HEK293T (cell line): ENCODE data around the gene PATE2.

ENCODE experiments used
- CTBP1 ChIP-seq: fragments of 450-650 bp; IDR thresholded peaks from 2 replicates; pipeline ENCODE4 v1.6.1; 2016; ENCODE audit warnings: borderline replicate concordance
- FOXA1 ChIP-seq: fragments of 450-650 bp; IDR thresholded peaks from 2 replicates; pipeline ENCODE4 v1.6.1; 2016; ENCODE audit warnings: mild to moderate bottlenecking
- PKNOX1 ChIP-seq: fragments of 450-650 bp; IDR thresholded peaks from 2 replicates; pipeline ENCODE4 v1.6.1; 2016
- SUZ12 ChIP-seq: fragments of 450-650 bp; IDR thresholded peaks from 2 replicates; pipeline ENCODE4 v1.6.1; 2016; ENCODE audit warnings: mild to moderate bottlenecking

- TF ChIP-seq SUZ12, result no peak
- no peak for TF ChIP-seq CTBP1
- TF ChIP-seq FOXA1, result no peak
- TF ChIP-seq PKNOX1, result no peak
Measured at GRCh38 chr11:125750629-125751028, 28.0 kb downstream of the PATE2 start.
